Measurements from ENCODE around the gene HOXC13.

The HOXC13 gene

DNA sequence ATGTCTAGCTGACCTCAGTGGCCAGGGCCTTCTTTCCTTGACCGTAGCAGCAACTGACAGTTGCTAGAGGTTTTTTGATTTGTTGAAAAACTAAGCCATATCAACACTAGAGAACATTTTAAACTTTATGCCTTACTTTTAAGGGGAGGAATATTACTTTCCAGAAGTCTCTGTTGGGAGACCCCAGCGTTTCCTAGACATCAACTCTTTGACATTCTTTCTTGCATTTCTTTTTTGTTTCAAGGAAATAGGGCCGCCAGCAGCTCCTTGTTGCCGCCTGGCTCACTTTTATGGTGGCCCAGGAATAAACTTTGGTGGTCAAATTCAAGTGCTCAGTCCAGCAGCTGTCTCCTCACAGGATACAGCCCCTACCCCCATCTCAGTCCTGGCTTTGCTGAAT lies 31.8 kb downstream of the HOXC13 start:
- no peak for DNase-seq (ENCODE audit: low read depth)

GRCh38 chr12:53971129-53971528 lies 32.5 kb downstream of the HOXC13 start:
- no peak for DNase-seq (ENCODE audit: low read depth)

GRCh38 chr12:53971686-53972085 lies 33.1 kb downstream of the HOXC13 start:
- DNase-seq (ENCODE audit: low read depth), result no peak

DNA sequence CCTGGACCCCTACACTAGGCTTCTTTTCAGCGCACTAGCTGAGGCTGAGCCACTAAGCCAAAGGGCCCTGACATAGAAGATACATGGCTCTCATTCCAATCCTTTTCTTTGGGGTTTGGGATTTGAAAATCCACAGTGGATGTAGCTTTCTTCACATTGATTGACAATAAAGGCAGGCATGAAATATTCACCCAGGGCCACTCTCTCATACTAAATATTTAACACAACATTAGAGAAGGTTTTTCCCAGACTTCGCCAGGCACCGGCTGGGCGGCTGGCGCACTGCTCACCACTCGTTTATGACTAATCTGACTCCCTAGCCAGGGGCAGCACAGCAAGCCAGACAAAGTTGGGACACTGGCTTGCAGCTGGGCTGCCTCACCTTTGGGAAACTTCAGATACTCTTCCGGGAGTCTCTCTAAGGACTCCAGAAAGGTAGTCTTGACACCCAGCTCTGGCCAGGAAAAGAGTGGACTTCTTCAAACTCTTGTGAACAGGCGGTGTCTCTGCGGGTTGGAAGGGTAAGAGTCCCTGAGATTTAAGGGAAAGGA lies 33.6 kb downstream of the HOXC13 start:
- no peak for DNase-seq (ENCODE audit: low read depth)

DNA sequence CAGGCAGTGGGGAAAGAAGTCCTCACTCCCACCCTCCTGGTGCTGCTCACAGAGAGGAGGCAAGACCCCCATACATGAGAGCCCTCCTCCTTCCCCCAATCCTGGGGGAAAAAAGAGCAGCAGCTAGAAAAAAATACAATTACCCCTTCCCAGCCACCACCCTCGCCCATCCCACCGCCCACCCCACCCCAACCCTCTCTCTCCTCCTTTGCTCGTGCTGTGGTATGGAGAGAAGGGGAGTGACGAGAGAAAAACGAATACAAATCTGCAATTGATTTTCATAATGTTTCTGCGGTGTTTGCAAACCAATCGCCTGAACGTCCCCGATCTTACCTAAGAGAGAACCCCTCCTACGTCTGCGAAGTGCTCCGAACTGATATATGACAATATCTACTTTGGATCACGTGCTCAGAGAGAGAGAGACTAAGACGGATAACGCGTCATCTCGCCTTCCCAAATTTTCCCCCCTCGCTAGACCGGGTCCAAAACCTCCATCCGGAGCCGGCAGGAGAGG lies 34.1 kb downstream of the HOXC13 start, which contains the start of gene HOXC11:
TSS of gene HOXC11 (plus strand) at position 405 of the 514 bp plus-strand sequence. CDS start 116 bp downstream, outside the sequence.
- DNase-seq (ENCODE audit: low read depth), result no peak

GRCh38 chr12:53973236-53974042 lies 34.8 kb downstream of the HOXC13 start:
- no peak for DNase-seq (ENCODE audit: low read depth)

GRCh38 chr12:53974084-53975063 lies 35.7 kb downstream of the HOXC13 start, which contains the start of gene HOTAIR:
Gene HOTAIR (minus strand): TSS chr12:53974954.
- no peak for DNase-seq (ENCODE audit: low read depth)

DNA sequence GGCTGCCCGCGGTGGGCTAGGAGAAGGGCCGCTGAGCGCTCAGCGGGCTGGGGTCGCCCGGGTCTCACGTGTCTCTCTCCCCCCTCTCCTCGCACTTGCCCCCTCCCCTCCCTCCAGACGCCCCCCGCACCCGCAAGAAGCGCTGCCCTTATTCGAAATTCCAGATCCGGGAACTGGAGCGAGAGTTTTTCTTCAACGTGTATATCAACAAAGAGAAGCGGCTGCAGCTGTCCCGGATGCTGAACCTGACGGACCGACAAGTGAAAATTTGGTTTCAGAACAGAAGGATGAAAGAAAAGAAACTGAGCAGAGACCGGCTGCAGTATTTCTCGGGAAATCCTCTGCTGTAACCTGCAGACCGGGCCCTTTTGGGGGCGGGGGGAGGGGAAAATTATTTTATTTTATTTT lies 36.4 kb downstream of the HOXC13 start:
- DNase-seq (ENCODE audit: low read depth), result no peak

DNA sequence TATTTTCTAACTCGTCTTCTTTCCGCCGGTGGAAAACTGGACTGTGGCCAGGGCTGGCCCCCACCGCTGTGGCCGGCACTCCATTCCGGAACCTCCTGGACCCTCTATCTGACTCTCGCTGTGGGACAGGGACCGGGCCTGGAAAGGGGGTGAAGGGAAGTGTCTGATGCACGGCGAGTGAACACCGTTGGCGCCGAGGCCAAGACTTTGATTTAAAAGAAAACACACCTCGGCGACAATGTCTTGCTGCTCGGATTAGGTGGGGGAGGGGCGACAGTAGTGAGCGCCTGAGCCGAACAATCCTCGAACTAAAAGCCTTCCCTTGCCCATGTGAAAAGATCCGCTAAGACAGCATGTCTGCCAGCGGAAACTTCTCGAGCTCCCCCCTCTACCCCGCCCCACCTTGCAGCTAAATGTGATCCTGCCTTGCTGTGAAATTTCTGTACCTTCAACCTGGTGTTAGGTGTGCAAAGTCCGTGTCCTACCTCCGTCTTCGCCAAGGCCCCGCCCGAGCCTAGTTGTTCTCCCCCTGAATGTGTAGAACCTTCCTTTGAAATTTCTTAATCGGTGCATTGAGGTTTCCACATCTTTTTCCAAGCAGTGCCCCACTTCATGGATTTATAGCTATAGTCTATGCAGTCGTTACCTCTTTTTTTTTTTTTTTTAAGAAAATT lies 37.0 kb downstream of the HOXC13 start:
- DNase-seq (ENCODE audit: low read depth), result no peak

DNA sequence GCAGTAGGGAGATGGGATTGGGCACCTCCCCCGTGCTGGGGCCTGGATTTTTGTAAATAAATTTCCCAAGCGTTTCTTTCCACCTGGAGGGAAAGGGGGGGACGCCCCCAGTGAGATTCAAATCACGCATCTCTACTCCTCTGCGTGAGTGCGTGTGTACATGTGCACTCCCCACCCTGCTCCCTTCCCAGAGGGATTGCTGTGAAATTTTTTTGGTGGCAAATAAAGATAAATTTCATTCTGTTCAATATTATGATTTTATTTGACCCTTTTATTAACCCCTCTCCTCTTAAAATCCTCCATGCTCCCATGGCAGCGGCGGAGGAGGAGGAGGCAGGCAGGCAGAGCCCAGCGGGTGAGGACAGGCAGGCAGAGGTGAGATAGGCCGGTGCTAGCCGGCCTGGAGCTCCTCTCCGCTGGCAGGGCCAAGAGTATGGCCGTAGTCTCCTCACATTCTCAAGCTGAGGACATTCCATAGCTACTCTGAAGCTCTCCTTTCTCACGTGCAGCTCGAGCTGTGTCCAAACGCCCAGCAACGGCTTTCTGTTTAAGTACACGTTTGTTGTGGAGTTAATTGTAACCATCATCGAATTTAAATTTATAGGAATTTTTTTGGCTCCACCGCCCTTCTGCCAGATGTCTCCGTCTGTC lies 37.7 kb downstream of the HOXC13 start:
- DNase-seq (ENCODE audit: low read depth), result no peak

DNA sequence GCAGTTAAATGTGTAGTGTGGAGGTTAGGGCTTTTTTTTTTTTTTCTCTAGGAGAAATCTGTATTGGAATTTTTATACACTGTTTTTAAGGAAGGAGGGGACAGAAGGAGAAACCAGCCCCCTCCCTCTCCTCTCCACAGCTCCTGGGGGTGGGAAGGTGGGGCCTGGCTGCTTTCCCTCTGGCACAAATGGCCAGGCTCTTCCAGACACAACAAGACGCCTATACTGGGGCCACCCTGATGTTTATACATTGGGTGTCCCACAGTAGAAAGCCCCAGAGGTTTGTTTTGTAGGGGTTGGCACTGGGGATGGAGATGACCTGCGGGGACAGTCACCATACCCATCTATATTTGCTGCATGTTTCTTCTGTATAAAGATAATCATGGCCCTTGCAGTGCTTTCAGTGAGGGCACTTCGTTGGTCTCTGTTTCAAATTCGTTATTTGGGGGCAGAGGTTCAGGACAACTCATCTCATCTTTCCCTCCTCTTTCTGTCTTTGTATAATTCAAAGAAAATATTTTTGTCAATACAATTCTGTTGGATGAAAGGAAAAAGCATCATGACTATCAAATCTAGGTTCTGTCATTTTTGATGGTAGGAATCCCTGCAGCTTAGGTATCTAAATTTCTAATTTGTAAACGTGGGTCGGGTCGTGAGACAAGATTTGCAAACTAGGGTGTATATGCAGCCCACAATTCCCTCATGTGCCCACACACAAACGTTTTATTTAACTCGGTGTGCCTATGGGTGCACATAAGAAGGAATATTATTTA lies 38.4 kb downstream of the HOXC13 start:
- DNase-seq (ENCODE audit: low read depth), result no peak

DNA sequence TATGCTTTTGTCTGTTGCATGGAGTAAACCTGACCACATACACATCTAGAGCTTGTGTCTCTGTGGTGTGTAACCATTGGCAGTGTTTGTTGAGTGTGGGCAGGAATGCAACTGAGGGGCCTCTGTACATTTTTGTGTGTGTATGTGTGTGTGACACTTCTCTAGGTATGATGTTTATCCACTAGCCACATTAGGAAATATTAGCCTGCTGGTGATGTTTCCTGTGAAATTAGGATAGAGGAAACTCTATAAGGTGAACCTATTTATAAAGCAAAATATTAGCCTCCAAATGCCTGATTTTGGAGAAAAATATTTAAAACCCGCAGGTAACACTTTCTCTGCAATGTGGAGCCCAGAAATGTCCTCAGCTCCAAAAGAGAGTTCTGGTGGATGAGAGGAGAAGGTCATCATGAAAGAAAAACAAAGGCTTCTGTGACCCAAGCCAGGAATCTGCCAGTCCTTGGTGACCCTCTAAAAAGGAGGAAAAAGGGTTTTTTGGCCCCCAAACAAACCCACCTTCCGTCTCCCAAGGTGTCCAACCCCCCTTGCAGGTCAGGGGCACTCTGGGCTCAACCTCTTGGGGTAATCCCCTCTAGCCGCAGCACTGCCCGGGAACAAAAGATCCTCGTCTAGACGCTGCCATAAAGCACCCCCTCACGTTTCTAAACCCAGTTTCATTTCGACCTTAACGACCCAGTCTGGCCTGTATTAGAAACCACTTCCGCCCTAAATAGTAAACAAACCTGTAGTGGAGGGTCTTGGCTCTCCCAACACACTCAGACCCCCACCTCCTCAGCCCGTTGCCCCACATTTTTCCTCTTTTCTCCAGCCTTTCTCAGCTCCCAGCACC lies 39.2 kb downstream of the HOXC13 start:
- DNase-seq (ENCODE audit: low read depth), result no peak

DNA sequence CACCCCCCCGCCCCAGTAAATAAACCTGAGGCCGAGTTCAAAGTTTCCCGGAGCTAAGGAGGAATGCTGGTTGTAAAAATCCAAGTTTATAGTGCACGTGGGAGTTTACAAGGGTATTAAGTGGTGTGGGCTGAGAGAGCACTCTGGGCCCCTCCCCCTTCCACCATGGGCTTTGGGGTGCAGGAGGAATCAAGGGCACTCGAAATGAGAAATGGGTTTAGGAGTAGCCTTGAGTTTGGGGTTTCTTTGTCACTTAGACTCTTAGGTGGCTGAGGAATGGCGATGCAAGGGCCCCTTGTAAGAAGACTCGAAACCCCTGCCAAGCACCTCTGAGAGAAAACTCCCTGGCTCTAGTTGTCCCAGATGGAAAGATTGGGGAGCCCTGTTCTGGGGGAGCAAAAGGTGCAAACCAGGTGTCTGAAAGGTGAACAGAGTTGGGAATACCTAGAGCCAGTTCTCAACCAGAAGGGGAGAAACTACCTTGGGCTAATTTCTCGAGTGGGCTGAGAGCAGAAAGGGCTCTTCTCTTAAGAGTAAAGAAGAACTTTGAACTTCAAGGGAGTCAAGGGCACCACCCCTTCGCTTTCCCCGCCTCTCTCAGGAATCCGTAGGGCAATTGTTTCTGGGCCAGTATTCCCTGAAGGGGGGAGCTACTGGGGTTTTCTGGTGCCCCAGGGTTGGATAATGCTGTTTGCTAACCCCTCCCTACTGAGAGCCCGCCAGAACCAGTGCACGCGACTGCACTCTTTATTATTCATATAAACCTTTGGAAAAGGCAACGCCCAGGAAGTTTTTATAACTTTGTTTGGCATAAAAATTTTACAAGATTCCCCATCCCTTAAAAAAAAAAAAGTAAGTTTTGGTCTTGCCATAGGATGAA lies 40.1 kb downstream of the HOXC13 start:
- DNase-seq (ENCODE audit: low read depth), result no peak

DNA sequence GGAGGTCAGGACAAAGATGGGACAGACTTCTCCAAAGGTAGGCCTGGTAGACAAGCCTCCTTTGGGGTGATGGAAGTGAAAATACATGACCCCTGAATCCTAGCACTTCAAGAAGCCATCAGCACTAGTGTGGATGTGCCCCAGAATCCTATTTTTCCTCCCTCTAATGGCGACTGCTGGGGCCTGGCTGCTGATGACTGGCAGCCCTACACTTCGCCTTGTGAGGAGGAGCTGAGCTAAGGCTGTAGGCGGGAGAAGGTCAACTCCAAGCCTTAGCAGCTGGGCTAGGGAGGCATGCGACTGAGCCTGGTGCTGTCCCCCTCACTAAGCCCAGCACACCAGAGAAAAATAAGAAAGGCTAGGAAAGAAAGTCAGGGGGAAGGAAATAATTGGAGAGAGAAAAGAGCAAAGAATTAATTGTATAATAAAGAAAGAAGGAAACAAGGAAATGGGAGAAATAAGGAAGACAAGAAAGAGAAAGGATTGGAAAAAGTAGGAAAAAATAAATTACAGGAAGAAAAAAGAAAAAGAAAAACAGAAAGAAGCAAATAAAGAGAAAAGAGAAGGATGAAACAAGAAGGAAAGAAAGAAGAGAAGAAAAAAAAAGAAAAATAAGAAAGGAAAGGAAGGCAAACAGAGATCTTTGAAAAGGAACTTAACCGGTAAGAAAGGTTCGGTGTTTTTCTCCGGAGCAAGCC lies 41.6 kb downstream of the HOXC13 start:
- no peak for DNase-seq (ENCODE audit: low read depth)

GRCh38 chr12:53980802-53981496 lies 42.3 kb downstream of the HOXC13 start:
- DNase-seq (ENCODE audit: low read depth), result no peak

DNA sequence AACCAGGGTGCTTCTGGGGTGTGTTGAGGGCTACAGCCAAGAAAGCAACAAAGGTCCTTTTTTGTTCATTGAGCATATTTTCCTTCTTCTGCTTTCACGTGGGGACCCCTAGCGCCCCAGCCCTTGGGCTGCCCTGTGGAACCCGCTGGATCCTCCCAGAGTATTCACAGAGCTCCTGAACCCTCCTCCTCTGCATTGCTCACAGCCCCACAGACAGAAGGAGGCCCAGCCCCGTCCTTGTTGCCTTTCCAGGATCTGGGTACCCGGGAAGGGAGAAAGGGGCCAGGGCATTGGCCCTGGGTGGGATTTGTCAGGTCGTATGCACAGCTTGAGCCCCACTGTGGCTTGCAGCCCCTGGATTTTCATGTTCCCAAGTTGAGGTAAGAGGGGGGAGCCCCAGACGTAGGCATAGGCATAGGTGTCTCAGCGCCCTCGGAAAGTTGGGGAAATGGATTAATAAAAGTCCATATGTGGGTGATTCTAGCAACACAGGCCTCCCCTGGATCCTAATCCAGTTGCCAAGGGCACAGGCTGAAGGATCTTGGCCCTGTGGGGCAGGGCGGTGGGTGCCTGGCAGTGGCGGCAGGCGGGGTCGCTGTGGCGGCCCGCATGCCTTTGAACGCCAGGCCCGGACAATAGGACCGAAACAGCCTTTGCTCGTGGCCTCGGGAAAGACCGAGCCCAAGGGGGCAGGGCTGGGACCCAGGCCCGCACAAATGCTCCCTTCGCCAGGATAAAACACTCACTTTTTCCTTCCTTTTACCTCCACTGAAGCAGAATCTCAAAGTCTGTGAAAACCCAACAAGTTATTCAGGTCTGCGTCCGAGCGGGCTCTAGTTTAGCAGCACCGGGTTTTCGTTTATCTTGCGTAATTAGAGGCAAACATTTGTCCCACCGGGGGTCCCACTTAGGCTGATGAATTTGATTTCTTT lies 43.3 kb downstream of the HOXC13 start:
- no peak for DNase-seq (ENCODE audit: low read depth)

Measured in HS-27A (cell line).